ENCODE results near the gene CD209. TPM values are rescaled to one million over a fixed set of nuclear protein-coding genes. Genes with fewer than 3 reads are reported as not detected.

The CD209 gene
- total RNA-seq, 1 experiment from 2014 or later, result not detected

DNA sequence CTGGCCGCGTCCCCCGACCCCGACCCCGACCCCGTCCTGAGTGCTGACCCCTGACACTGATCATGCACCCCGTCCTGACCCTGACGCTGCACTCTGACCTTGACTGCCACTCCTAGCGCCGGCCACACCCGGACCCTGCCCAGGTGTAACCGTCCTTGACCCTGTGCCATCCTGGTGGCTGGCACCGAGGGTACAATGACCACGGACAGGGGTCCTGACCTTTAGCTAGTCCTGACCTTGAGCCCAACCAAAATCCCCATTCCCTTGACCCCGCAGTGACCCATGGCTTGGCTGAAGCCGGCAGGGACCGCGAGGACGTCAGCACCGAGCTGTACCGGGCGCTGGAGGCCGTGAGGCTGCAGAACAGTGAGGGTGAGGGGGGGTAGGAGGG lies 41.6 kb upstream of the CD209 start:
- BruUV-seq (replicated peaks), result no TSS peak
- H3K4me2 ChIP-seq (ENCODE audit: low read length), result no peak overlapping the region
- RAD21 ChIA-PET (ENCODE audit: low non-redundant PET in 1 of 2, low total read pairs in 2 of 2, uncharacterized antibody in 2 of 2, unreplicated experiment in 2 of 2), result no interaction called here
- POLR2A ChIA-PET, result no interaction called here
- H3K9me3 ChIP-seq (ENCODE audit: control insufficient read depth in 1 of 2, insufficient read depth in 1 of 2, low read depth in 1 of 2, low read length in 2 of 2), result no peaks in the 10 kb centered on the region
- TF ChIP-seq ELF1 (IDR thresholded peaks at IDR 0.05; ENCODE audit: borderline replicate concordance, low read depth), result no peak
- TF ChIP-seq, protein P1, sequence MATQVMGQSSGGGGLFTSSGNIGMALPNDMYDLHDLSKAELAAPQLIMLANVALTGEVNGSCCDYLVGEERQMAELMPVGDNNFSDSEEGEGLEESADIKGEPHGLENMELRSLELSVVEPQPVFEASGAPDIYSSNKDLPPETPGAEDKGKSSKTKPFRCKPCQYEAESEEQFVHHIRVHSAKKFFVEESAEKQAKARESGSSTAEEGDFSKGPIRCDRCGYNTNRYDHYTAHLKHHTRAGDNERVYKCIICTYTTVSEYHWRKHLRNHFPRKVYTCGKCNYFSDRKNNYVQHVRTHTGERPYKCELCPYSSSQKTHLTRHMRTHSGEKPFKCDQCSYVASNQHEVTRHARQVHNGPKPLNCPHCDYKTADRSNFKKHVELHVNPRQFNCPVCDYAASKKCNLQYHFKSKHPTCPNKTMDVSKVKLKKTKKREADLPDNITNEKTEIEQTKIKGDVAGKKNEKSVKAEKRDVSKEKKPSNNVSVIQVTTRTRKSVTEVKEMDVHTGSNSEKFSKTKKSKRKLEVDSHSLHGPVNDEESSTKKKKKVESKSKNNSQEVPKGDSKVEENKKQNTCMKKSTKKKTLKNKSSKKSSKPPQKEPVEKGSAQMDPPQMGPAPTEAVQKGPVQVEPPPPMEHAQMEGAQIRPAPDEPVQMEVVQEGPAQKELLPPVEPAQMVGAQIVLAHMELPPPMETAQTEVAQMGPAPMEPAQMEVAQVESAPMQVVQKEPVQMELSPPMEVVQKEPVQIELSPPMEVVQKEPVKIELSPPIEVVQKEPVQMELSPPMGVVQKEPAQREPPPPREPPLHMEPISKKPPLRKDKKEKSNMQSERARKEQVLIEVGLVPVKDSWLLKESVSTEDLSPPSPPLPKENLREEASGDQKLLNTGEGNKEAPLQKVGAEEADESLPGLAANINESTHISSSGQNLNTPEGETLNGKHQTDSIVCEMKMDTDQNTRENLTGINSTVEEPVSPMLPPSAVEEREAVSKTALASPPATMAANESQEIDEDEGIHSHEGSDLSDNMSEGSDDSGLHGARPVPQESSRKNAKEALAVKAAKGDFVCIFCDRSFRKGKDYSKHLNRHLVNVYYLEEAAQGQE (IDR thresholded peaks at IDR 0.05; ENCODE audit: low read depth), result no peak
- TF ChIP-seq, protein P2, sequence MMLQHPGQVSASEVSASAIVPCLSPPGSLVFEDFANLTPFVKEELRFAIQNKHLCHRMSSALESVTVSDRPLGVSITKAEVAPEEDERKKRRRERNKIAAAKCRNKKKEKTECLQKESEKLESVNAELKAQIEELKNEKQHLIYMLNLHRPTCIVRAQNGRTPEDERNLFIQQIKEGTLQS (IDR thresholded peaks at IDR 0.05), result no peak
- no peak for TF ChIP-seq ZNF274 (IDR thresholded peaks at IDR 0.05; ENCODE audit: low read depth, low read length)
- TF ChIP-seq TCF7L2 (IDR thresholded peaks at IDR 0.05; ENCODE audit: borderline replicate concordance, extremely low read depth, insufficient read depth, insufficient read length), result no peak
- TF ChIP-seq, protein P3, sequence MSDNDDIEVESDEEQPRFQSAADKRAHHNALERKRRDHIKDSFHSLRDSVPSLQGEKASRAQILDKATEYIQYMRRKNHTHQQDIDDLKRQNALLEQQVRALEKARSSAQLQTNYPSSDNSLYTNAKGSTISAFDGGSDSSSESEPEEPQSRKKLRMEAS (IDR thresholded peaks at IDR 0.05), result no peak
- TF ChIP-seq POLR2AphosphoS5 (IDR thresholded peaks at IDR 0.05; ENCODE audit: low read depth, low read length), result no peak
- TF ChIP-seq FOSL1 (IDR thresholded peaks at IDR 0.05; ENCODE audit: low read depth), result no peak
- H2AFZ ChIP-seq (ENCODE audit: low read depth, low read length, poor library complexity, severe bottlenecking), result no peak overlapping the region
- no peaks in the 10 kb centered on the region for H3K36me3 ChIP-seq (ENCODE audit: control insufficient read depth in 1 of 2, insufficient read depth in 2 of 2, low read length in 2 of 2)
- intact Hi-C loops (cut with micrococcal nuclease), result no loop called here
- ATAC-seq, result no peak
- CTCF ChIA-PET, result no interaction called here
- H3K9me2 ChIP-seq (ENCODE audit: insufficient read depth), result no peaks in the 10 kb centered on the region
- no peak overlapping the region for H3K27ac ChIP-seq (ENCODE audit: low read depth, low read length)
- no peak for DNase-seq (ENCODE audit: low read depth, low spot score)
- no peaks in the 10 kb centered on the region for H3K27me3 ChIP-seq (ENCODE audit: insufficient read depth, low read length)
- no peaks in the 10 kb centered on the region for H3K79me2 ChIP-seq (ENCODE audit: insufficient read depth, low read length)
- H3K9ac ChIP-seq (ENCODE audit: low read length), result no peak overlapping the region
- H4K20me1 ChIP-seq (ENCODE audit: insufficient read depth), result no peaks in the 10 kb centered on the region
- H3K4me1 ChIP-seq (ENCODE audit: control insufficient read depth in 1 of 2, insufficient read depth in 2 of 2, low read length in 2 of 2), result peaks cover 6 to 9% of the 10 kb centered on the region in 2 experiments
- no peak overlapping the region for H3K4me3 ChIP-seq (replicated peaks in 1 of 2; ENCODE audit: low read depth in 1 of 2, low read length in 2 of 2)

Data from HCT116 (cell line).